KMS-11 (cell line): Measurements from ENCODE around the gene TTC17.

Experiments
- H2AFZ ChIP-seq: fragments of 200-600 bp; sonication (generic); 2 replicates; pipeline ENCODE4 v1.6.1; 2016; ENCODE audit warnings: antibody characterized with exemption, mixed run types, low read depth
- H3K27ac ChIP-seq: fragments of 200-600 bp; sonication (generic); 2 replicates; pipeline ENCODE4 v1.6.1; 2016; ENCODE audit warnings: mild to moderate bottlenecking, mixed run types
- H3K27me3 ChIP-seq: fragments of 200-600 bp; sonication (generic); 2 replicates; pipeline ENCODE4 v1.6.1; 2017; ENCODE audit warnings: mild to moderate bottlenecking, low read depth, mixed run types, moderate library complexity; ENCODE audit not compliant: insufficient read depth
- H3K36me3 ChIP-seq: fragments of 200-600 bp; sonication (generic); 2 replicates; pipeline ENCODE4 v1.6.1; 2017; ENCODE audit warnings: mild to moderate bottlenecking, mixed run types; ENCODE audit not compliant: insufficient read depth
- H3K4me1 ChIP-seq: fragments of 200-600 bp; sonication (generic); 2 replicates; pipeline ENCODE4 v1.6.1; 2016; ENCODE audit warnings: mild to moderate bottlenecking, low read depth, mixed run types; ENCODE audit not compliant: poor library complexity, severe bottlenecking
- H3K4me2 ChIP-seq: fragments of 200-600 bp; sonication (generic); 2 replicates; pipeline ENCODE4 v1.7.0; 2016; ENCODE audit warnings: mild to moderate bottlenecking, mixed run types
- H3K4me3 ChIP-seq: fragments of 200-600 bp; sonication (generic); IDR thresholded peaks from 2 replicates; pipeline ENCODE4 v1.6.1; 2017; ENCODE audit warnings: low read depth, low read length, mixed read lengths; ENCODE audit not compliant: insufficient read depth
- H3K79me2 ChIP-seq: fragments of 200-600 bp; sonication (generic); 2 replicates; pipeline ENCODE4 v1.6.1; 2016; ENCODE audit warnings: low read depth, mixed run types; ENCODE audit not compliant: insufficient read depth
- H3K9ac ChIP-seq: fragments of 200-600 bp; sonication (generic); 2 replicates; pipeline ENCODE4 v1.6.1; 2016; ENCODE audit warnings: mild to moderate bottlenecking, mixed run types
- H4K20me1 ChIP-seq: fragments of 200-600 bp; sonication (generic); 2 replicates; pipeline ENCODE4 v1.6.1; 2016; ENCODE audit warnings: mild to moderate bottlenecking, mixed run types; ENCODE audit not compliant: insufficient read depth
- TF ChIP-seq, protein P1 (sequence below): fragments of 200-600 bp; sonication (generic); conservative IDR thresholded peaks from 2 replicates; pipeline ENCODE4 v1.6.1; 2017; ENCODE audit warnings: low read depth, mild to moderate bottlenecking, antibody characterized with exemption, low read length, moderate library complexity, mixed read lengths

TTC17 gene

DNA sequence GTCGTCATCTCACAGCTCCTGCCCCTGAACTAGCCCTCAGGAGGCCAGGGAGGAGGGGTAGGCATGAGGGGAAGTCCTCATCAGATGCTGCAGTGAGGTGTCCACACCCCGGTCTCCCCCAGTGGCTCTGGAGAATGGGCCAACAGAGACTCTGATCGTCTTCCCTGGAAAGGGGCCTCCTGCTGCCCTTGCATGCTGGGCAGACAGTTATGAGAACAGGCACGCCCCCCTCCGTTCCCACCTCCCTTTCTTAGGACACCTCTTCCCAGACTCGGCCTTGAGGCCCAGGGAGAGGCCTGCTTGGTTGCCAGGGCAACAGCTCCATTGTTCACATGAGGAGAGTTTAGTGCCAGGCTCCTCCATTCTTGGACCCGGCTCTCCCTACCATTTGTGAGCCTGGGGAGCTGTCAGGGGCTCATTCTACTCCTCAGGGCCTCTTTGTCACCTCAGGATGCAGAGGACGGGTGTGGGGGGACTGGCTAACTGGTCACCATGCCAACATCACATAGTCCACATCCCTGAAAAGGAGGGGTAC, 157.7 kb downstream of the TTC17 start:
- Histone ChIP-seq H3K4me3 (no peak overlapping the region), H3K4me2 (no peak overlapping the region), H3K4me1 (no peaks in the 10 kb centered on the region), H3K9ac (no peak overlapping the region), H3K27me3 (no peaks in the 10 kb centered on the region), H3K79me2 (no peaks in the 10 kb centered on the region), H4K20me1 (no peaks in the 10 kb centered on the region), H3K27ac (no peak overlapping the region), H2AFZ (no peak overlapping the region), H3K36me3 (no peaks in the 10 kb centered on the region)
- TF ChIP-seq, protein P1, sequence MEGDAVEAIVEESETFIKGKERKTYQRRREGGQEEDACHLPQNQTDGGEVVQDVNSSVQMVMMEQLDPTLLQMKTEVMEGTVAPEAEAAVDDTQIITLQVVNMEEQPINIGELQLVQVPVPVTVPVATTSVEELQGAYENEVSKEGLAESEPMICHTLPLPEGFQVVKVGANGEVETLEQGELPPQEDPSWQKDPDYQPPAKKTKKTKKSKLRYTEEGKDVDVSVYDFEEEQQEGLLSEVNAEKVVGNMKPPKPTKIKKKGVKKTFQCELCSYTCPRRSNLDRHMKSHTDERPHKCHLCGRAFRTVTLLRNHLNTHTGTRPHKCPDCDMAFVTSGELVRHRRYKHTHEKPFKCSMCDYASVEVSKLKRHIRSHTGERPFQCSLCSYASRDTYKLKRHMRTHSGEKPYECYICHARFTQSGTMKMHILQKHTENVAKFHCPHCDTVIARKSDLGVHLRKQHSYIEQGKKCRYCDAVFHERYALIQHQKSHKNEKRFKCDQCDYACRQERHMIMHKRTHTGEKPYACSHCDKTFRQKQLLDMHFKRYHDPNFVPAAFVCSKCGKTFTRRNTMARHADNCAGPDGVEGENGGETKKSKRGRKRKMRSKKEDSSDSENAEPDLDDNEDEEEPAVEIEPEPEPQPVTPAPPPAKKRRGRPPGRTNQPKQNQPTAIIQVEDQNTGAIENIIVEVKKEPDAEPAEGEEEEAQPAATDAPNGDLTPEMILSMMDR = no peak

DNA sequence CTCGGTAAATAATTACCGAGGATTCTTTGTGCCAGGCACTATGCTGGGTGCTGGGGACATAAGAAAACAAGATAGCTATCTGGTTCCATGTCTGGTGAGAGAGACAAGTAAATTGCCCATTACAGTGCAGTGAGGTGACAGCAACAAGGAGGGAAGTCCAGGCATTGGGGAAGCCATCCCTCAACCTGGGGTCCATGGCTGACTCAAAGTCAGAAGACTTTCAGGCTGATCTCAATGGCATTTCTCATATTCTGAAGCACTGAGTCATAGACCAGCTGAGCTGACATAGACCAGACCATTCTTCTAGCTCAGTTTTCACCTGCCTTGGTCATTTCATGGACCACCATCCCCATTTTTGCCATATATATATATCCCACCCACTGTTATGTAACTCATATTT, 158.8 kb downstream of the TTC17 start:
- H3K9ac ChIP-seq = no peak overlapping the region
- TF ChIP-seq, protein P1 = no peak
- no peaks in the 10 kb centered on the region for H4K20me1 ChIP-seq
- no peak overlapping the region for H2AFZ ChIP-seq
- H3K27ac ChIP-seq = no peak overlapping the region
- H3K4me3 ChIP-seq = no peak overlapping the region
- no peaks in the 10 kb centered on the region for H3K27me3 ChIP-seq
- no peaks in the 10 kb centered on the region for H3K79me2 ChIP-seq
- H3K36me3 ChIP-seq = no peaks in the 10 kb centered on the region
- peaks cover 5% of the 10 kb centered on the region for H3K4me1 ChIP-seq
- no peak overlapping the region for H3K4me2 ChIP-seq

DNA sequence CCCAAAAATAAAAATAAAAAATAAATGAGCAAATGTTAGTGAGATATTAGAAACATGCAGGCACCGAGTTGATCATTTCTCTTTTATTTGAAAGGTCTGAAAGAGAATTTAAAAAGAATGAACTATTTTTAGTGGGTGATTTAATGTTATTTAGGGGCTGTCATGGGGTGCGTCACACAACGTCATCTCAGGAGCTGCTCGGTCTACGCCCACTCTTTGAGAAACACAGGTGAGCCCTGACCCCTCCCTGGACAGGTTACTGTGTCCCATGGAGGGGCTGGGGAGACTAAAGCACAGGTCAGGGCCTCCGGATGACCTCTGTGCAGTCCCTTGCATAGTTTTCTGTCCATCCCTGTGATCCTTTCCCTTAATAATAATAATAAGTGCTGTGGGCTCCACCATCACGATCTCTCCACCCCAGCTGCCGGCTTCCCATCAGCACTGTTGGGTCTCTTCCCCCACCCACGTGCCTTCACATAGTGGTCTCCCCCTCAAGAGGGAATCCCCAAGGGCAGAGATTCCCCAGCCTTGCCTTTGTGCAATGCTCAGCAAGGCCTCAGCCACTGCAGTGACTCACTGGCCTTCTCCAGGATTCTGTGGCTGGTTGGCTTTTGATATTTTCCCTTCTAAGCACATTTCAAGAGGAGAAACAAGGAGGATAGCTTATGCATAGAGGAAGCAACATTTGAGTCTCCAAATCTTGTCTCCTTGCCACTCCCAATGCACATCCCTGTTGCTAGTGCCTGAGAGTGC, 159.9 kb downstream of the TTC17 start:
- no peak overlapping the region for H3K9ac ChIP-seq
- no peaks in the 10 kb centered on the region for H4K20me1 ChIP-seq
- H3K27ac ChIP-seq = no peak overlapping the region
- no peak overlapping the region for H2AFZ ChIP-seq
- TF ChIP-seq, protein P1 = no peak
- H3K4me1 ChIP-seq = peaks cover 16% of the 10 kb centered on the region
- H3K79me2 ChIP-seq = no peaks in the 10 kb centered on the region
- H3K27me3 ChIP-seq = no peaks in the 10 kb centered on the region
- H3K4me2 ChIP-seq = no peak overlapping the region
- H3K4me3 ChIP-seq = no peak overlapping the region
- H3K36me3 ChIP-seq = no peaks in the 10 kb centered on the region

DNA sequence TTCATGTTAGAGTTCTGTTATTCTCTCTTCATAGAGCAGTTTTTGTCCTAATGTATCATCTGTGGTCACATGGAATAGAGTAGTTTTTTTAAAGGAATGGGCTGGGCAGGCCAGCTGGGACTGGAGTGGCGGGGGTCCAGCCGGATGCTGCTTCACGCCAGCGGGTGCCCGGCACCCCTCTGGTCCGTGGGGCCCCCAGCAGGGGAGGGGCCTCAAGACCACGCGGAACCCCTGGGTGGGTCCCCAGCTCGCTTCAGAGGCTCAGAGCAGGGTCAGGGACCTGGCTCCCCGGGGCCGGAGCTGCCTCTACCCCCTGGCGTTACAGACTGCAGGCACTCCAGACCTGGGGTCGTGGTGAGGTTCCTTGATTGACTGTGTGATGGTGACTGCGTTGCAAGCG, 162.8 kb downstream of the TTC17 start:
- H3K4me2 ChIP-seq = no peak overlapping the region
- no peak overlapping the region for H3K9ac ChIP-seq

More for the DNA sequence above, 162.8 kb downstream of the TTC17 start:
- H3K36me3 ChIP-seq = no peaks in the 10 kb centered on the region
- TF ChIP-seq, protein P1 = no peak
- H4K20me1 ChIP-seq = no peaks in the 10 kb centered on the region
- no peak overlapping the region for H3K27ac ChIP-seq
- H2AFZ ChIP-seq = no peak overlapping the region
- H3K27me3 ChIP-seq = no peaks in the 10 kb centered on the region
- no peak overlapping the region for H3K4me3 ChIP-seq
- peaks cover 43% of the 10 kb centered on the region for H3K4me1 ChIP-seq
- H3K79me2 ChIP-seq = no peaks in the 10 kb centered on the region
